Endodermal cell (in vitro differentiated cells): ENCODE results near the gene SELENOI. TPM values are rescaled to one million over a fixed set of nuclear protein-coding genes. Genes with fewer than 3 reads are reported as not detected.
A peak's percentile ranks its signal among the peaks of the same experiment; 100 is the strongest.

Experiments
- DNase-seq: peaks from one replicate; pipeline ENCODE4 v3.0.0-alpha.2; 2017
- H3K27ac ChIP-seq: 2 replicates; pipeline ENCODE4 v1.5.1; 2013; ENCODE audit warnings: mild to moderate bottlenecking, low read depth, low read length, moderate library complexity
- H3K27me3 ChIP-seq: 2 replicates; pipeline ENCODE4 v1.6.1; 2013; ENCODE audit warnings: mild to moderate bottlenecking, low read length, moderate library complexity; ENCODE audit not compliant: insufficient read depth, control insufficient read depth, poor library complexity, severe bottlenecking
- H3K36me3 ChIP-seq: 2 replicates; pipeline ENCODE4 v1.7.0; 2013; ENCODE audit warnings: mild to moderate bottlenecking, low read length, moderate library complexity; ENCODE audit not compliant: control insufficient read depth, insufficient read depth
- H3K4me1 ChIP-seq: one replicate; pipeline ENCODE4 v1.7.0; 2013; ENCODE audit warnings: low read length; ENCODE audit not compliant: control insufficient read depth, insufficient read depth
- H3K4me3 ChIP-seq: 2 replicates; pipeline ENCODE4 v1.5.1; 2013; ENCODE audit warnings: mild to moderate bottlenecking, low read length, moderate library complexity
- H3K9ac ChIP-seq: 2 replicates; pipeline ENCODE4 v1.6.1; 2013; ENCODE audit warnings: mild to moderate bottlenecking, low read length, moderate library complexity; ENCODE audit not compliant: poor library complexity, severe bottlenecking; ENCODE audit errors: extremely low read depth
- H3K9me3 ChIP-seq: 2 replicates; pipeline ENCODE4 v1.6.1; 2013; ENCODE audit warnings: mild to moderate bottlenecking, low read length, moderate library complexity; ENCODE audit not compliant: control insufficient read depth
- H3K27ac Mint-ChIP-seq: 2 replicates; pipeline ENCODE4 v1.8.0; 2020; ENCODE audit warnings: mixed read lengths
- H3K27me3 Mint-ChIP-seq: 2 replicates; pipeline ENCODE4 v1.8.0; 2021; ENCODE audit warnings: mild to moderate bottlenecking, mixed read lengths; ENCODE audit not compliant: insufficient read depth
- H3K36me3 Mint-ChIP-seq: 2 replicates; pipeline ENCODE4 v1.8.0; 2020; ENCODE audit warnings: low read depth, mixed read lengths
- H3K4me1 Mint-ChIP-seq: 2 replicates; pipeline ENCODE4 v1.8.0; 2020; ENCODE audit warnings: mixed read lengths
- H3K4me3 Mint-ChIP-seq: 2 replicates; pipeline ENCODE4 v1.8.0; 2020; ENCODE audit warnings: mild to moderate bottlenecking, moderate library complexity, mixed read lengths
- H3K9me3 Mint-ChIP-seq: 2 replicates; pipeline ENCODE4 v1.8.0; 2020; ENCODE audit warnings: mild to moderate bottlenecking, mixed read lengths
- WGBS, 2 experiments: methylation state at CpG; one replicate each; pipeline versions ENCODE4 v1.1.5 to v1.1.7; 2013; ENCODE audit warnings: missing lambda C conversion rate in 2 of 2, mixed read lengths in 1 of 2; ENCODE audit not compliant: insufficient coverage in 1 of 2, insufficient read length in 1 of 2; 5-methylcytosine and 5-hydroxymethylcytosine counted together
- total RNA-seq, 2 donors: library from RNA; stranded (reverse); fragmentation: NEBNext Ultra II Directional in 1 of 2; extraction: Animal tissue kit (Norgen Biotek cat#: 25700) in 1 of 2; gene quantifications; 2 replicates in 1 of 2; 3 replicates in 1 of 2; pipeline ENCODE4 v1.2.1, GENCODE V29; 2021
- TF ChIP-seq, protein P1 (sequence below): fragments of 200-600 bp; sonication (generic); conservative IDR thresholded peaks from 2 replicates; pipeline ENCODE4 v1.5.0; 2021; ENCODE audit warnings: antibody characterized with exemption, mild to moderate bottlenecking

Gene SELENOI
- total RNA-seq, 2 donors from 2014 or later, result 59.3 to 77.1 TPM

DNA sequence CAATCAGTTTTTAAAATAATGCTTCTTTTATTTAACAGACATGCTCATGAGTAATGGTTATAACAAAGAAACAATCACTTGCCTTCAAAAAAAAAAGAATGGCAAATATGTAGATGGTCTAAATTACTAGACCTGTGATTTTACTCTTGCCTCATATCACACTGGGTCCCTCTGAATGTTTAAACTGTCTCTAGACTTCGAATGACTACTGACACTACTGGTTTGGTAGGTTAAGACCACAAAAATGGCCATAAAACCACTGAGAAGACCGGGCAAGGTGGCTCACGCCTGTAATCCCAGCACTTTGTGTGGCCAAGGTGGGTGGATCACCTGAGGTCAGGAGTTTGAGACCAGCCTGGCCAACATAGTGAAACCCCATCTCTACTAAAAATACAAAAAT lies 5.1 kb upstream of the SELENOI start:
- Histone ChIP-seq H3K27ac (no peak overlapping the region), H3K9ac (no peak overlapping the region), H3K27me3 (no peaks in the 10 kb centered on the region), H3K4me1 (peaks cover 4% of the 10 kb centered on the region), H3K36me3 (no peaks in the 10 kb centered on the region), H3K9me3 (no peaks in the 10 kb centered on the region), H3K4me3 (no peak overlapping the region)
- TF ChIP-seq, protein P1, sequence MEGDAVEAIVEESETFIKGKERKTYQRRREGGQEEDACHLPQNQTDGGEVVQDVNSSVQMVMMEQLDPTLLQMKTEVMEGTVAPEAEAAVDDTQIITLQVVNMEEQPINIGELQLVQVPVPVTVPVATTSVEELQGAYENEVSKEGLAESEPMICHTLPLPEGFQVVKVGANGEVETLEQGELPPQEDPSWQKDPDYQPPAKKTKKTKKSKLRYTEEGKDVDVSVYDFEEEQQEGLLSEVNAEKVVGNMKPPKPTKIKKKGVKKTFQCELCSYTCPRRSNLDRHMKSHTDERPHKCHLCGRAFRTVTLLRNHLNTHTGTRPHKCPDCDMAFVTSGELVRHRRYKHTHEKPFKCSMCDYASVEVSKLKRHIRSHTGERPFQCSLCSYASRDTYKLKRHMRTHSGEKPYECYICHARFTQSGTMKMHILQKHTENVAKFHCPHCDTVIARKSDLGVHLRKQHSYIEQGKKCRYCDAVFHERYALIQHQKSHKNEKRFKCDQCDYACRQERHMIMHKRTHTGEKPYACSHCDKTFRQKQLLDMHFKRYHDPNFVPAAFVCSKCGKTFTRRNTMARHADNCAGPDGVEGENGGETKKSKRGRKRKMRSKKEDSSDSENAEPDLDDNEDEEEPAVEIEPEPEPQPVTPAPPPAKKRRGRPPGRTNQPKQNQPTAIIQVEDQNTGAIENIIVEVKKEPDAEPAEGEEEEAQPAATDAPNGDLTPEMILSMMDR, result no peak
- Mint-ChIP-seq H3K4me3 (no peak overlapping the region), H3K36me3 (peaks cover 3% of the 10 kb centered on the region), H3K27me3 (no peaks in the 10 kb centered on the region), H3K9me3 (no peaks in the 10 kb centered on the region), H3K27ac (peak overlapping the region; percentile 82), H3K4me1 (peaks cover 24% of the 10 kb centered on the region)
- WGBS, 2 experiments, result 85 to 92% methylated on average over 3 of the region's 3 CpGs
- DNase-seq, result no peak

DNA sequence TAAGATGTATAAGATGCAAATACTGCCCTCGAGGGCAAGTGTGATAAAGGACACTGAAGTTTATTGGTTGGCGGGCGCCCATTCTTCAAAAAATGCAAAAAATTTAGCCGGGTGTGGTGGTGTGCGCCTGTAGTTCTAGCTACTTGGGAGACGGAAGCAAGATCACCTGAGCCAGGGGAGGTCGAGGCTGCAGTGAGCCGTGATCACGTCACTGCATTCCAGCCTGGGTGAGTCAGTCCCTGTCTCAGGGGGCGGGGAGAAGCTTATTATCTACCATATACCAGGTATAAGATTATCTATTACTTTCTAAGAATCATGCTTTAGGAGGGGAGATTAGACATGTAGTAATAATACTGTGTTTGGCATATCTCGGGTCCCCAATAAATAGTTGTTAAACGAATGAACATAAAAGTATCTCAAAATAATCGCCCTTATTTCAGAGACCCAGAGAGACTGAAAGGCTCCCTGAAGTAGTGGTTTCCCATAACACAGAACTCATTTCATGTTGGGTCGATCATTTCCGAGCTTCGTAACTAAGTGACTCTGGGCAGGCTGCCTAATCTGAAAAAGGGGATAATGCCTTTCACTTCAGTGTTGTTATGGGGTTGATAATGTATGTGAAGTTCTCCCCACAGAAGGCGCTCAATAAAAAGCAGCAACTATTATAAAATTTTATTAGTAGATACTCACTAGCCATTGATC lies 1.2 kb upstream of the SELENOI start:
- DNase-seq, result peak; percentile 80
- WGBS, 2 experiments, result 55 to 62% methylated on average over 11 to 15 of the region's 17 CpGs
- H3K4me1 ChIP-seq, result peaks cover 7% of the 10 kb centered on the region
- H3K27ac ChIP-seq, result peak overlapping the region; percentile 93
- Mint-ChIP-seq H3K4me1 (peaks cover 40% of the 10 kb centered on the region), H3K9me3 (no peaks in the 10 kb centered on the region), H3K4me3 (peak overlapping the region; percentile 96), H3K36me3 (peaks cover 9% of the 10 kb centered on the region), H3K27me3 (no peaks in the 10 kb centered on the region), H3K27ac (peak overlapping the region; percentile 100)
- peak overlapping the region; percentile 97 for H3K9ac ChIP-seq
- H3K27me3 ChIP-seq, result no peaks in the 10 kb centered on the region
- H3K4me3 ChIP-seq, result peak overlapping the region; percentile 96
- TF ChIP-seq, protein P1, result no peak
- peaks cover 4% of the 10 kb centered on the region for H3K36me3 ChIP-seq
- no peaks in the 10 kb centered on the region for H3K9me3 ChIP-seq

DNA sequence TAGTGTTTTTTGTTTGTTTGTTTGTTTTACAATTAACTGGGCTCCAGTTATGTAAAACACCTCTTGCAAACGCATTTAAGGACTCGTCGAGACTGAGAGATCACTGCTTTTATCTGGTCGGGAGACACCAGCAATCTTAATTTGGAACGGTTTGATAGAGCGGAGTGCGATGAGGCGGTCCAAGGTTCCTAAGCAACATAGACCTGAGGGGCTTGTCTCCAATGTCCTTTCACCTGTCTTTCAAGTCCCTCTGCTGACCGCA lies 729 bp upstream of the SELENOI start:
- no peaks in the 10 kb centered on the region for H3K27me3 Mint-ChIP-seq
- peaks cover 4% of the 10 kb centered on the region for H3K4me1 ChIP-seq
- H3K4me1 Mint-ChIP-seq, result peaks cover 36% of the 10 kb centered on the region
- DNase-seq, result no peak
- peak overlapping the region; percentile 93 for H3K27ac ChIP-seq
- peak overlapping the region; percentile 97 for H3K9ac ChIP-seq
- peak overlapping the region; percentile 96 for H3K4me3 ChIP-seq
- no peaks in the 10 kb centered on the region for H3K9me3 ChIP-seq
- peak overlapping the region; percentile 100 for H3K27ac Mint-ChIP-seq
- H3K36me3 Mint-ChIP-seq, result peaks cover 9% of the 10 kb centered on the region
- H3K36me3 ChIP-seq, result peaks cover 4% of the 10 kb centered on the region
- TF ChIP-seq, protein P1, result no peak
- H3K9me3 Mint-ChIP-seq, result no peaks in the 10 kb centered on the region
- WGBS, 2 experiments, result 0% methylated on average over 9 of the region's 9 CpGs
- peak overlapping the region; percentile 96 for H3K4me3 Mint-ChIP-seq
- no peaks in the 10 kb centered on the region for H3K27me3 ChIP-seq
